WTC11 (cell line): ENCODE results near the gene LPGAT1. TPM values are rescaled to one million over a fixed set of nuclear protein-coding genes. Genes with fewer than 3 reads are reported as not detected.

Experiments used
- ATAC-seq: fragments of 200-7000 bp; cut with Tn5 transposase; 2 replicates; pipeline ENCODE4 v1.10.0; 2021; ENCODE audit warnings: mild to moderate bottlenecking, moderate library complexity
- CTCF ChIA-PET: fragments of 300-600 bp; sonication (Branson Sonifier 250); formaldehyde crosslinking; loops from one replicate; lab custom pipeline; 2021; ENCODE audit warnings: antibody characterized with exemption; lab: Charles Lee
- POLR2A ChIA-PET: fragments of 350-600 bp; sonication (Branson Sonifier 250); formaldehyde crosslinking; loops from one replicate; lab custom pipeline; 2021; ENCODE audit warnings: antibody characterized with exemption; lab: Charles Lee
- DNase-seq: peaks from one replicate; pipeline ENCODE4 v3.0.0; 2021; ENCODE audit warnings: low spot score
- H3K27ac Mint-ChIP-seq: 2 replicates; pipeline ENCODE4 v1.8.0; 2021; ENCODE audit warnings: mixed read lengths
- H3K27me3 Mint-ChIP-seq: 2 replicates; pipeline ENCODE4 v1.8.0; 2021; ENCODE audit warnings: low read depth, mild to moderate bottlenecking, moderate library complexity, mixed read lengths
- H3K36me3 Mint-ChIP-seq: 2 replicates; pipeline ENCODE4 v1.8.0; 2021; ENCODE audit warnings: mixed read lengths
- H3K4me1 Mint-ChIP-seq: 2 replicates; pipeline ENCODE4 v1.8.0; 2022; ENCODE audit warnings: mixed read lengths
- H3K4me3 Mint-ChIP-seq: 2 replicates; pipeline ENCODE4 v1.8.0; 2021; ENCODE audit warnings: mild to moderate bottlenecking, moderate library complexity, mixed read lengths
- H3K9me3 Mint-ChIP-seq: 2 replicates; pipeline ENCODE4 v1.8.0; 2021; ENCODE audit warnings: mixed read lengths
- CREM ChIP-seq: sonication (generic); formaldehyde crosslinking; IDR thresholded peaks from 2 replicates; pipeline ENCODE4 v1.8.1; 2022; ENCODE audit warnings: mild to moderate bottlenecking, missing genetic modification reagents, moderate library complexity
- E2F1 ChIP-seq: sonication (generic); formaldehyde crosslinking; IDR thresholded peaks from 2 replicates; pipeline ENCODE4 v1.8.0; 2022; ENCODE audit warnings: mild to moderate bottlenecking, missing genetic modification reagents
- GRHL2 ChIP-seq: fragments of 250-450 bp; sonication (Bioruptor Pico); IDR thresholded peaks from 2 replicates; pipeline ENCODE4 v1.8.0; 2022; ENCODE audit warnings: mild to moderate bottlenecking, moderate library complexity; ENCODE audit not compliant: insufficient replicate concordance, severe bottlenecking
- JAZF1 ChIP-seq: fragments of 250-450 bp; sonication (Bioruptor Pico); IDR thresholded peaks from 2 replicates; pipeline ENCODE4 v1.9.0; 2021; ENCODE audit warnings: moderate library complexity, mild to moderate bottlenecking, inconsistent platforms
- MAX ChIP-seq: sonication (generic); formaldehyde crosslinking; IDR thresholded peaks from 2 replicates; pipeline ENCODE4 v1.8.0; 2022; ENCODE audit warnings: mild to moderate bottlenecking, missing genetic modification reagents
- MYBL2 ChIP-seq: sonication (generic); formaldehyde crosslinking; IDR thresholded peaks from 2 replicates; pipeline ENCODE4 v1.8.1; 2023; ENCODE audit warnings: mild to moderate bottlenecking, moderate library complexity, missing genetic modification reagents
- NR2C2 ChIP-seq: sonication (generic); formaldehyde crosslinking; IDR thresholded peaks from 2 replicates; pipeline ENCODE4 v1.8.0; 2022; ENCODE audit warnings: mild to moderate bottlenecking, missing genetic modification reagents
- NR3C1 ChIP-seq: sonication (generic); formaldehyde crosslinking; conservative IDR thresholded peaks from 2 replicates; pipeline ENCODE4 v1.8.1; 2023; ENCODE audit warnings: low read depth, mild to moderate bottlenecking, missing genetic modification reagents
- TCF7 ChIP-seq: sonication (generic); formaldehyde crosslinking; IDR thresholded peaks from 2 replicates; pipeline ENCODE4 v1.8.0; 2022; ENCODE audit warnings: mild to moderate bottlenecking, low read depth, missing genetic modification reagents, moderate library complexity
- TEAD1 ChIP-seq: sonication (generic); formaldehyde crosslinking; IDR thresholded peaks from 2 replicates; pipeline ENCODE4 v1.8.0; 2022; ENCODE audit warnings: mild to moderate bottlenecking, missing genetic modification reagents
- TEAD4 ChIP-seq: sonication (generic); formaldehyde crosslinking; IDR thresholded peaks from 2 replicates; pipeline ENCODE4 v1.8.0; 2022; ENCODE audit warnings: mild to moderate bottlenecking, missing genetic modification reagents
- USF2 ChIP-seq: sonication (generic); formaldehyde crosslinking; IDR thresholded peaks from 2 replicates; pipeline ENCODE4 v1.8.1; 2023; ENCODE audit warnings: mild to moderate bottlenecking, missing genetic modification reagents, moderate library complexity
- ZNF281 ChIP-seq: sonication (generic); formaldehyde crosslinking; IDR thresholded peaks from 2 replicates; pipeline ENCODE4 v1.8.0; 2023; ENCODE audit warnings: mild to moderate bottlenecking, missing genetic modification reagents
- ZSCAN18 ChIP-seq: fragments of 250-450 bp; sonication (Bioruptor Pico); IDR thresholded peaks from 2 replicates; pipeline ENCODE4 v2.1.2; 2022; ENCODE audit warnings: mild to moderate bottlenecking, moderate library complexity
- total RNA-seq: library from RNA; stranded (reverse); gene quantifications from 3 replicates; pipeline ENCODE4 v1.2.3, GENCODE V29; 2021
- TF ChIP-seq, protein P1 (sequence below): sonication (generic); formaldehyde crosslinking; IDR thresholded peaks from 2 replicates; pipeline ENCODE4 v1.8.0; 2022; ENCODE audit warnings: missing genetic modification reagents
- TF ChIP-seq, protein P2 (sequence below): fragments of 250-450 bp; sonication (Bioruptor Pico); IDR thresholded peaks from 2 replicates; pipeline ENCODE4 v1.8.0; 2021; ENCODE audit warnings: mild to moderate bottlenecking

The LPGAT1 gene
- total RNA-seq, 1 experiment from 2014 or later = 15.1 TPM

DNA sequence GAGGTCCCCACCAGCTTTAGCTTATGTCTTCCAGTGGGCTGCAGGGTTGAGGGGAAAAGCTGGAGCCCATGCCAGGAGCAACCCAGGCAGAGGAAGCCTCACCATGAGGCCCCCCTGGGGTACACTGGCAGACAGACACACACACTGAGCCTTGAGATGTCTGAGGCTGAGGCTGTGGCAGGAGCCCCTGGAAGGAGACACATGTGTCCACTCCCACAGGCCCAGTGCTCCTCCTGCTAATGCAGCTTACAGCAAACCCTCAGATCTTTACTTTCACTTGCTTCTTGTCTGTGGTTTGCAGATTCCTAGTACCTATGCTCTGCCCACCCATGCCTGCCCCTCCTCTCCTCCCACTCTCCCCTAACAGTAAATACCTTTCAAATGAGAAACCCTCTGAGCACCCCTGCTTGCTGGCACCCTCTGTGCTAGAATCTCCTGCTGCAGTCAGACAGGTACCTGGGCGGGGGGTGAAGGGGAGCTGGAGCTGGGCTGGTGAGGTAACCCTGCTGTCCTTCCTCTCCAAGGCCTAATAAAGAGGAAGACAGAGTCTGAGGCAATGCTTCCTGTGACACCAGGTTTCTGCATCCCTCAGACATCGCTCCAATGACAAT, 91.8 kb downstream of the LPGAT1 start (continued):
- TF ChIP-seq, protein P1, sequence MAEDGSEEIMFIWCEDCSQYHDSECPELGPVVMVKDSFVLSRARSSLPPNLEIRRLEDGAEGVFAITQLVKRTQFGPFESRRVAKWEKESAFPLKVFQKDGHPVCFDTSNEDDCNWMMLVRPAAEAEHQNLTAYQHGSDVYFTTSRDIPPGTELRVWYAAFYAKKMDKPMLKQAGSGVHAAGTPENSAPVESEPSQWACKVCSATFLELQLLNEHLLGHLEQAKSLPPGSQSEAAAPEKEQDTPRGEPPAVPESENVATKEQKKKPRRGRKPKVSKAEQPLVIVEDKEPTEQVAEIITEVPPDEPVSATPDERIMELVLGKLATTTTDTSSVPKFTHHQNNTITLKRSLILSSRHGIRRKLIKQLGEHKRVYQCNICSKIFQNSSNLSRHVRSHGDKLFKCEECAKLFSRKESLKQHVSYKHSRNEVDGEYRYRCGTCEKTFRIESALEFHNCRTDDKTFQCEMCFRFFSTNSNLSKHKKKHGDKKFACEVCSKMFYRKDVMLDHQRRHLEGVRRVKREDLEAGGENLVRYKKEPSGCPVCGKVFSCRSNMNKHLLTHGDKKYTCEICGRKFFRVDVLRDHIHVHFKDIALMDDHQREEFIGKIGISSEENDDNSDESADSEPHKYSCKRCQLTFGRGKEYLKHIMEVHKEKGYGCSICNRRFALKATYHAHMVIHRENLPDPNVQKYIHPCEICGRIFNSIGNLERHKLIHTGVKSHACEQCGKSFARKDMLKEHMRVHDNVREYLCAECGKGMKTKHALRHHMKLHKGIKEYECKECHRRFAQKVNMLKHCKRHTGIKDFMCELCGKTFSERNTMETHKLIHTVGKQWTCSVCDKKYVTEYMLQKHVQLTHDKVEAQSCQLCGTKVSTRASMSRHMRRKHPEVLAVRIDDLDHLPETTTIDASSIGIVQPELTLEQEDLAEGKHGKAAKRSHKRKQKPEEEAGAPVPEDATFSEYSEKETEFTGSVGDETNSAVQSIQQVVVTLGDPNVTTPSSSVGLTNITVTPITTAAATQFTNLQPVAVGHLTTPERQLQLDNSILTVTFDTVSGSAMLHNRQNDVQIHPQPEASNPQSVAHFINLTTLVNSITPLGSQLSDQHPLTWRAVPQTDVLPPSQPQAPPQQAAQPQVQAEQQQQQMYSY = no peak
- TF ChIP-seq ZSCAN18 (CRISPR knock-in tag) = no peak
- TF ChIP-seq MAX = no peak
- no peak for TF ChIP-seq NR2C2 (CRISPR knock-in tag)
- no peak for TF ChIP-seq TEAD4
- no peak for TF ChIP-seq JAZF1 (CRISPR knock-in tag)
- TF ChIP-seq ZNF281 (CRISPR knock-in tag) = no peak
- TF ChIP-seq TEAD1 (CRISPR knock-in tag) = no peak
- no peak for TF ChIP-seq USF2
- TF ChIP-seq CREM = no peak
- TF ChIP-seq MYBL2 = no peak
- TF ChIP-seq, protein P2, sequence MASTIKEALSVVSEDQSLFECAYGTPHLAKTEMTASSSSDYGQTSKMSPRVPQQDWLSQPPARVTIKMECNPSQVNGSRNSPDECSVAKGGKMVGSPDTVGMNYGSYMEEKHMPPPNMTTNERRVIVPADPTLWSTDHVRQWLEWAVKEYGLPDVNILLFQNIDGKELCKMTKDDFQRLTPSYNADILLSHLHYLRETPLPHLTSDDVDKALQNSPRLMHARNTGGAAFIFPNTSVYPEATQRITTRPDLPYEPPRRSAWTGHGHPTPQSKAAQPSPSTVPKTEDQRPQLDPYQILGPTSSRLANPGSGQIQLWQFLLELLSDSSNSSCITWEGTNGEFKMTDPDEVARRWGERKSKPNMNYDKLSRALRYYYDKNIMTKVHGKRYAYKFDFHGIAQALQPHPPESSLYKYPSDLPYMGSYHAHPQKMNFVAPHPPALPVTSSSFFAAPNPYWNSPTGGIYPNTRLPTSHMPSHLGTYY (CRISPR knock-in tag) = no peak
- TF ChIP-seq E2F1 (CRISPR knock-in tag) = no peak
- TF ChIP-seq GRHL2 (CRISPR knock-in tag) = no peak

GRCh38 chr1:211738096-211738690, 92.4 kb downstream of the LPGAT1 start:
- H3K9me3 Mint-ChIP-seq = no peaks in the 10 kb centered on the region
- ChIA-PET POLR2A (no interaction called here), CTCF (no interaction called here)
- no peak for TF ChIP-seq TCF7 (CRISPR knock-in tag)
- TF ChIP-seq NR3C1 = no peak
- H3K36me3 Mint-ChIP-seq = no peaks in the 10 kb centered on the region
- no peak overlapping the region for H3K27ac Mint-ChIP-seq
- no peak overlapping the region for H3K4me3 Mint-ChIP-seq
- no peak for DNase-seq
- ATAC-seq = no peak
- no peaks in the 10 kb centered on the region for H3K27me3 Mint-ChIP-seq
- peaks cover 14% of the 10 kb centered on the region for H3K4me1 Mint-ChIP-seq
